Measurements from ENCODE around the gene SHROOM3.
"Not testable (repeated sequence)": the region's sequence is repeated elsewhere in the genome, so short reads cannot be mapped to it uniquely, and the experiment has no call there.

Gene SHROOM3

DNA sequence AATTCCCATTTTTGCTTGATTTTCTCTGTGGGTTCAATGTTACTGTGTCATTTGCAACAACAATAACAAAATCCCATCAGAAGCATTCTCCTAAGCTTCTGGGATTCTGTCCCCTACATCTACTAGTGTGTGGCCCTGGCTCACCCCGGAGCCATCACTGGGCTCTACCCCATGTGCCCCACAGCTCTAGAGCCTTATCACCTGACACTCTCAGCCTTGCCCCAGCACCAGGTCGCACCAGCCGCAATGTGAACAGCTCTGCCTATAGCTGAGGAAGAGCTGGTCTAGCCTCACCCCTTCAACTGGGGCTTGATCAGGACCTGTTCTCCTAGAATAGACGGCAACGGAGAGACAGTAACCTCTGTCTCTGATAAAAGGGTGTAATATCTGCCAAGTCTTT is 161.7 kb downstream of the SHROOM3 start:
- DNase-seq, result no peak

DNA sequence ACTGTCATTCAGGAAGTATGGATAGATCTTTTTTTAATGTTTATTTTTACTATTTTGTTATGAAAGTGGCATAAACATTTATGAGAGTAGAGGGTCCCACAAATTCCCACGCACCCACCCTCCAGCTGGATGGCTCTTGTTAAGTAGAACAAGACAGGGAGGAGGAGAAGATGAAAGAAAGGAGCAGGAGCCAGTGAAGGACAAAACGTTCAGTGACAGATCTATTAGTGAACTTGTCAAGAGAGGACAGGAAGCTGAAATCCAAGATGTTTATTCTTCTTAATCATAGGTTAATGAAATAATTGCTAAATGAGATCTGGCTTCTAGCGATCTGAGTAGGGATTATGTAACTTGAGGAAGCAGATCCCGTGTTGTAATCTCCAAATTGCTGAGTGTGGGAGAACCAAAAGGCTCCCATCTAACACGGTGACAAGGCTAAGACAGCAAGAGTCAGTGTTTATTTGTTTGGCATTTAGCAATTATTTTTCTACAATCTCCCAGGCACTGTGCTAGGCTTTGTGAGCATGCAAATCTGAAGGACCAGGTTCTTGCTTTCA is 162.5 kb downstream of the SHROOM3 start:
- DNase-seq, result no peak

DNA sequence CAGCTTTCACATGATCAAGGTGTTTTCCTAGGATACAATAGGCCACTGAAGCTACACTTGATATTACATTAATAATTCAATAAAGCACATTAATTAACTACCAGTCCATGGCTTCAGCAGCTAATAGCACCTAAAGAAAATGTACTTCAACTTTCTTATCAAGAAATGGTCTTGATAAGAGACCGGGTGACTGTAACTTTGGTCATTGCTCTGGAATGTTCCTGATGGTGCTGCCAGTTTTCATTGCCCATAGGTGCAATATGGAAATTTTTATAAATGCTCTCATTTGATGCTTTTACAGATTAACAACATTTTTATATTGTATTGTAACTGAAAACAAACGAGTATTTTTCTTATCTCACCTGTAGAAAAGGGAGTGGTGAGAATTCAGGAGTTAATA is 165.4 kb downstream of the SHROOM3 start:
- DNase-seq, result no peak

DNA sequence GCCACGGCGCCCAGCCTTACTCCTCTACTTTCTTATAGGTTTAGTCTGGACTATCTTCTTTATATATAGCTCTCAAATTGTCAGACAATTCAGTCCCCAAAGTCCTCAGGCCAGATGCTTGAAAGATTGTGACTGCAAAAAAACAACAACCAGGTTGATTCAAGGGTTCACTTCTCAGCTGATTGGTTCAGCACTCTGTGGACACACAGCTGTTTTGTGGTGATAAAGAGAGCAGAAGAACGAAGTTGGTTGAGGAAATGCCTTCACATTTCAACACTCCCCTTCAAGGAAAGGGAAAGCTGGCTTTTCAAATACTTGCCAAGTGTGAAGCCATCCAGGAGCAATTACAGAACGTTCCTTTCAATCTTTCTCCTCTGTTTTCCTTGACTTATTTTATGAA is 166.8 kb downstream of the SHROOM3 start:
- peak; percentile 24 for DNase-seq

DNA sequence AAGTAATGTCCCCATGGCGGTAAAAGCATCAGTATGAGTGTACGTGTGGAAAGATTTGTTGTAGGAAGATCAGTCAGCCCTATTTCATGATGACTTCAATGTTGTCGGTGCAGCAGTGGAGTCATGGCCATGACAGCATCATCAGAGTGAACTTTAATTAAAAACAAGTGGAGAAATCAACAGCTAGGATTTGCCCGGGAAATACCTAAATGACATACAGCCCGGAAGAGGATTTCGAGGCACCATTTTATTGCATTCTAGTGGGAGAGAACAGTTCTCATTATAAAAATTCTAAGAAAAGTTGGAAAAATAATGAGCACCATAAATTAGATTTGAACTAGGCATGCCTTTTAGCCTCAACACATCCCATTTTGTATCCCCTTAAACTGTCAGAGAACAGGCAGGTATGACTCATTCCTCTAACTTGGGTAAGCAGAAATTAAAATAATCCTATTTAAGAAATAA is 170.1 kb downstream of the SHROOM3 start:
- peak; percentile 25 for DNase-seq

DNA sequence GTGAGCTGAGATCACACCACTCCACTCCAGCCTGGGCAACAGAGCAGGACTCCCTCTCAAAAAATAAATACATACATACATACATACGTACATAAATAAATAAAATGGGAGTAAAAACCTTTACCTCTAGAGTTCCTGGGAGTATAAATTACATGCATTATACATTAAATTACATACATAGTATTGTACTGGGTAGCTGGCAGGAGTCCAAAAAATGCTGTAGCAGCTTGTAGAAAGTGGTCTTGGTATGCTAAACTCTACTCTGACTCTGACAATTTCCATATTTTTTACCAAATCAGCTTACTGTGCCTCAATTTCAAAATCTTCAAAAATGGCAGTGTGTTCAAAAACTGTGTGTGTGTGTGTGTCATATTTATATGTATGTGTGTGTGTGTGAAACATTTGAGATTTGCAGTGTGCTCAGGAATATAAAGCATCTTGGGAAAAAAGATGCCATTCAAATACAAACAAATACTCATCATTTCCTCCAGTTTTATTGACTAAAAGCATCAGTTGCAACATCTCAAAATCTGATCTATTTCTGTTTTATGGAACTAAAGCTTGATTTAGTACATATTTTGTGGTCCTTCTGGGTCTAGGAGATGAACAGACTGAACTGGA is 171.7 kb downstream of the SHROOM3 start:
- no peak for DNase-seq

DNA sequence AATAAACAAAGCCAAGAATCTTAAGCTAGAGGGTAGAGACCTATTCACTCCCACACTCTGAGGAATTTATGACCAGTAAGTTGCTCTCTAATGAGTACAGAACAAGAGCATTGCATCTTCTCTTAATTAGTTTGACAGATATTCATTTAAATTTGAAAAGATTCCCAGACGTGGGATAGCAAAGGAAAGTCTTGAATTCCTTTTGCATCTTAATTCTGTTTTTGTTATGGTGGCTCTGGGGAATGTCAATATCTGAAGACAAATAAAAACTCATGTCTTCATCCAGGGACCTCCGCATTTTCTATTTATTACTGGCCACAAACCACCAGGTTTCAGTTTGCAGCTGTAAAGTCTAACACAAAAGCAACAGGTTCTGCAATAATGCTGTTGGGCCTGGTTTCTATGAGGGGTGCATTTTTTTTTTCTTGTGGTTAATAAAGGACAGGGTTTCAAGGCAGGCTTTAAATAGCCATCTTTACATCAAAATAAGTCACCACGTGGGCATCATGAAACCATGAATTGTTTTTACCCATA is 172.3 kb downstream of the SHROOM3 start:
- DNase-seq, result peak; percentile 48

DNA sequence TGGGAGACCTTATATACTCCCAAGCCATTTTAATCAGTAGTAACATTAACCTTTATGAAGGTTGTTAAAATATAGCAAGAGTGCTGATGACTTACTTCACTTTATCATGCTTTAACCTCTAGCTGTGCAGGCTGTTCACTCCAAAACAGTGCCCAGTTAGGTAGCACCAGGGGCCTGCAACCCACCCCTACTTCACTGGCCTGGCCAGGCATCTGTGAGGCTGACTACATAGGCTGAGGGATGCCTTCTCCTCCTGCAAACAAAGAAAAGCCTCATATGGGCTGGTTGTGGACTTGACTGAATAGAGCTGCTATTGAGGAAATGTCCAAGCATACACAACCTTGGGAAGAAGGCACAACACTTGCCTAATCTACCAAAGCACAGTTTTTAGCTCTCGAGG is 172.8 kb downstream of the SHROOM3 start:
- DNase-seq, result no peak

DNA sequence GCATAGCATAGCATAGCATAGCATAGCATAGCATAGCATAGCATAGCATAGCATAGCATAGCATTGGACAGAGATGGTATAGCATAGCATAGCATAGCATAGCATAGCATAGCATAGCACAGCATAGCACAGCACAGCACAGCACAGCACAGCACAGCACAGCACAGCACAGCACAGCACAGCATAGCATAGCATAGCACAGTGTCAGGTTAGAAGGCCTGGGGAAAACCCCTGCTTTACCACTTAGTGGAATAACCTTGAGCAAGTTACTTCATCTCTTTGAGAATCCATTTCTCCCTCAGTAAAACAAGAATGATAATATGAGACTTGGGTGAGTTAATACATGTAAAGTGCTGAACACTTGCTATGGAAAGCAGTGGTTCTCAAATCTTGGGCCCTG is 173.5 kb downstream of the SHROOM3 start:
- DNase-seq, result not testable (repeated sequence)

DNA sequence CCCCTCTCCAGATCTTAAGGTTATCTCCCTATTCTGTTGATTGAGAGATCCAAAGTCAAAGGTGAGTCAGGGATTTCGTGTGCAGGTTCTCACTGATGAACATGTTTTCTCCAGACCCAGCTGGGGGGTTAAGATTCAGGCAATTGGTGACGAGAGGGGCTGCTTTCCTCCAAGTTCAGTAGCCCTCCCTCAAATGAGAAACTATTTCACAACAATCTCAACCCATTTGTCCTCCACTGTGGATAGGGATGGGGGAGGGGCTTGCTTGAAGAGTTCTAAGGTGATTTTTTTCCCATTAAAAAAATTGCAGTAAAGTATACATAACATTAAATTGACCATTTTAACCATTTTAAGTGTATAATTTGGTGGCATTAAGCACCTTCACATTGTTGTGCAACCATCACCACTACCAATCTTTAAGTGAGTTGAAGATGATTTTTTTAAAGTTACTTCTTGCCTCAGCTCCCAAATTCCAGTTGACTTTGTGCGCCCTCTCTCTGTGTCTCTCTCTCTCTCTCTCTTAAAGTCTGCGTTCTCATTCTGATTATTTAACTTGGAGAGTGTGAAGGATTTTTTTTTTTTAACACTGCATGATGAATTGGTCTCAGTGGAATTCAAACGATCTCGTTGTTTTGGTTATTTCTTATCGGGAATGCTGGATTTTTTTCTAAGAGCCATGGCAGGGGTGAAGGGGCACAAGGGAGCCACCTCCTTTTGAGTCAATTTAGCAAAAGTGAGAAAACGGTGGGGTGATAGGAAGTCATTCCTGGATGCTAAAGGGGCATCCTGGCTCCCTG is 175.9 kb downstream of the SHROOM3 start:
- DNase-seq, result peak; percentile 65

DNA sequence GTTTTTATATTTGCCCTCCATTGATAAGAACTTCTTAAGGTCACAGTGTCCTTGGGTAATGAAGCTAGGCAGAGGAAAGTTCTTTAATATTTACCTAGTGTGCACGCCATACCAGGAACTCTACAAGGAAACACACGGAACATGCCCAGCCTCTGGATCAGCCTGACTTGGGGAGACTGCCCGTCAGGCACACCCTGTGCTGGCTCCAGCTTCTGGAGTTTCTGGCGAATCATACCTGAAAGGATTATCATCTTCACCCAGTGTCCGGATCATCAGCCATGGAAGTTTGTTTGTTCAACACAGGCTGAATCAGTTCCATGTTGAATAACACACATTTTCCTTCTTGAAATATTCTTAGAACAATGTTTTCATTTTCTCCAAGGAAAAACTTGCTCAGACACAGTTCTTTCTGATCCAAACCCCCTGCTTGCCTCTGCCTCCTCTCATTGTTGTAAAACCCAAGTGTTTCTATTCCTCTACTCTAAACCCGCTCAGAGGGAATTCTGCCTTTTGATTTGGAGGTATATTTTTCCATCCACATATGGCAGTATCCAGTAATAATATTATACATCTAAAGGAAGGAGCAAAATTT is 176.7 kb downstream of the SHROOM3 start:
- DNase-seq, result peak; percentile 58

DNA sequence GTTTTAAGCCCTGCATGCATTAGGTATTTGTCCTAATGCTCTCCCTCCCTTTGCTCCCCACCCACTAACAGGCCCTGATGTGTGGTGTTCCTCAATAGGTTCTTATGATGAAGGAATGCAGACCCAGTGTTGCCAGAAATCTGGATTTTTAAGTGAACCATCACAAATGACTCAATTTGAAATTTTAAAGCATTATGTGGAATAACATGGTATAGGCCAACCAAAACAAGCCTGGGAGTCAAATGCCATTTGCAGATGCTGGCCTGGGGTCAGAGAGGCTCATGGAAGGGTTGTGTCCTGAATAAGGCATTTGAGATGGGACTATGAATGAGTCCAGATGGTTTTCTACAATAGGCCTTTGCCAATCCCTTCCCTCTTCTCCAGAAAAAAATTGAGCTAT is 179.6 kb downstream of the SHROOM3 start:
- DNase-seq, result no peak

DNA sequence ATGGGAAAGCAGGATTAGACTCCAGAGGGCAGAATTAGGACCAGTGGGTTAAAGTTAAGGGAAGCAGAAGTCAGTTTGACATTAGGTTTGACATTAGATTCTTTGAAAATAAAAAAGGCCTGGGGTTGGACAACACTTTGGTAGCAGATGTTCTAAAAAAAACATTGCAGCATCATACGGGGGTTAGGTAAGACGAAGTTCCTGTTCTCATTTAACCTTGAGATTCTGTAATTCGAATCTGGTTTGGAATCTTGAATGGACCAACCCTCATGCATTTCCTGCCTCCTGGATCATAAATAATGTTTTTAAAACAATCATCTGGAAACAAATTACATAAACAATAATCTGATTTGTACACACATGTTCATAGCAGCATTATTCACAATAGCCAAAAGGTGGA is 181.0 kb downstream of the SHROOM3 start:
- DNase-seq, result no peak

DNA sequence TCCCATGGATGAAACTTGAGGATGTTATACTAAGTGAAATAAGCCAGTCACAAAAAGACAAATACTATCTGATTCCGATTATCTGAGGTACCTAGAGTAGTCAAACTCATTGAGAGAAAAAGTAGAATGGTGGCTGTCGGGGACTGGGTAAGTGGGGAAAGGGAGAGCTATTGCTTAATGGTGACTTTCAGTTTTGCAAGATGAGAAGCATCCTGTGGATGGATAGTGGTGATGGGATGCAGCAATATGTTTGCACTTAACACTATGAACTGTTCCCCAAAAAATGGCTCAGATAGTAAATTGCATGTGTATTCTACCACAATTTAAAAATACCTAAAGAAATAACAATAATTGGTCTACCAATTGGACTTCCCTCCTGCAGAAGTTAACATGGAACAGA is 181.5 kb downstream of the SHROOM3 start:
- no peak for DNase-seq

DNA sequence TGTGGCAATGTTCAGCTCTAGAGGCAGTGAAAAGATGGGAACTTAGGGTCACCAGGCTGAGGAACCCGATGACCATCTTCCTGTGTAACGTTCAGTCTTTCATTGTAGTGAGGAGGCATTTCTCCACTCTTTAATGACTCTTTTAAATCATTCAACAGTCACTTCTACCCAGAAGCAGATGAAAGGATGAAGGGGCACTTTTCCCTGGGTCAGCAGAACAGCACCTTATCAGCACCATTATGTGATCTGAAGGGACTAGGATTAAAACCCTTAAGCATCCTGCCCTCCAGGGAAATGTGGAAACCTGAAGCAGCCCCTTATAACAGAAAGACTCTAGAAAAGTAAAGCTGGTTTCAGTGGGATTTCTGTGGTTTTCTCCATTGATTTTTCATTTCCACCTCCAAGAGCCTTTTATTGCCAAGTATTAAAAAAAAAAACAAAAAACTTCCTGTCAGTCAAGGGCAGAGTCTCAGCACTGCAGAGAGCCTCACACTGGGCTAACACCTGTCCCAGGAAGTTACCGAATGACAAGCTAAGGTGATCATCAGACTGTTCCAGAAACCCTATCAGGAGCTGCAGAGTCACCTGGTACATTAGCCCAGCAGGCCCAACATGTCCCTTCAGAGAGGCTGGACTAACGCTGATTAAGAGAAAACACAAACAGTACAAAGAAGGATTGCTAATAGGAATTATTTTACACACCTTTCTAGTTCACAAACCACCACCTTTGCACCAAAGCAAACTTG is 185.9 kb downstream of the SHROOM3 start:
- no peak for DNase-seq

DNA sequence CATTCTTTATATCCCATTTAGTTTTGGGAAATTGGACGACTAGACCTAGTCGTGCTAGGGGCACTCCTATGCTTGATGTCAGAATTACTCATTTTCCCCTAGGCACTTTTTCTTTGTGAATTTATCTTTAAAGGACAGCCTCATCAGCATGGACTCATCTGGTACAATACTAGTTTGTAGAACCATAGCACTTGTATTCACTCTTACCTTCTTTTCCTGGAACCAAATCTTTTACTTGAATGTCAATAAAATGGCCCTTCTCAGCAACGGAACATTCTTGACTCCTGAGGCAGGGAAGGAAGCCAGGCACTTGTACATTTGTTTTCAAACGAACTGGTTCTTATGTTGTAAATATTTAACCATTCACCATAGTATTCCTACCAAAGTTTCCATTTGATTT is 187.1 kb downstream of the SHROOM3 start:
- no peak for DNase-seq

DNA sequence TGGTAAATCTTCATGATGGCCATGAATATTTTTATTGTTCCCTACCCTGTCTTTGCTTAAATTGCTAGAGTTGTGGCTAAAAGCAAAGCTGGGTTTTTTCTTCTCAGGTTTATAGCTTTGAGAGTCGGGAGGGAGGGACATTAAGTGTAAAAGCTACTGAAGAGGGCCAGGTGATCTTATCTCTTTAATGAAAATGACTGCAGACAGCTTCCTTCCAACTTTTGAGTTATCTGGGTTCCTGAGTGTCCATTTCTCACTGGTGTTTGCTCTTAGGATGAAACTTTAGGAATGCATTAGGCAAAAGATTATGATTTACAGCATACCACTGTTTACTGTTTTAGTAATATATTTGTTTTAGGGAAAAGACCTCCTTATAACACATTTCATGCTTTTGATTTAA is 187.7 kb downstream of the SHROOM3 start:
- no peak for DNase-seq

DNA sequence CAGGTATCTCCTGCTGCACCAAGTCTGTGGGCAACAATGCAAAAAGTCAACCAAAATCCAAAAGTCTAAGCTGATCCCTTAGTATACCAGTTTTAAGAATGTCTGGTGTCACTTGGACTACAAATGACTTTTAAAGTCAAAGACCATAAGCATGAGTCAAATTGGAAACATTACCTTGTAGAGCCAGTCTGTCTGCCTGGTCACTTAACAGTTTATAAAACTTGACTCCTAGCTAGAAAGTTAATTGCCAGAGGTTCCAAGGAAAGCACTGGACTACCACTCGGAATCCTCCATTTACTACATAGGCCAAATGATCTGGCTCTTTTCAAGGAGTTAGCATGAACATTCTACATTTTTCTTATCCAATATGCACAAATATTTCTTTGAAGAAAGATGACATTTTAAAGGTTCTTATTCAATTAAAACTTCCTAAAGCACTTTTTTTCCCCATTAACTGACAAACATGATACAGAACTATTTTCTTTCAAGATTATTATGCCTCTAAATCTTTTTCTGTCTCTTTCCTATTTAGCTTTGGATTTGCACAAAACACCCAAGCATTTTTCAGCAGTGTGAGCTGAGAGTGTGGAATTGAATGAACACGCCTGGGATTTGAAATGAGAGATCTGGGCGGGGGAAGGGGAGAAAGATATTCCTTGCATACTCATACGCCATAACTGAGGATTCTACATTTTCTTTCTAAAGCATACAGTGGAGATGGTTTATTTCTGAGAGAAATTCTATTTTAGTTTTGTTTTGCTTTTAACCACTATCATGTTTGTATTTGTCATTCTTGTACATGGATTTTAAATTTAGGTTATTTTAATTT is 188.4 kb downstream of the SHROOM3 start:
- DNase-seq, result no peak

DNA sequence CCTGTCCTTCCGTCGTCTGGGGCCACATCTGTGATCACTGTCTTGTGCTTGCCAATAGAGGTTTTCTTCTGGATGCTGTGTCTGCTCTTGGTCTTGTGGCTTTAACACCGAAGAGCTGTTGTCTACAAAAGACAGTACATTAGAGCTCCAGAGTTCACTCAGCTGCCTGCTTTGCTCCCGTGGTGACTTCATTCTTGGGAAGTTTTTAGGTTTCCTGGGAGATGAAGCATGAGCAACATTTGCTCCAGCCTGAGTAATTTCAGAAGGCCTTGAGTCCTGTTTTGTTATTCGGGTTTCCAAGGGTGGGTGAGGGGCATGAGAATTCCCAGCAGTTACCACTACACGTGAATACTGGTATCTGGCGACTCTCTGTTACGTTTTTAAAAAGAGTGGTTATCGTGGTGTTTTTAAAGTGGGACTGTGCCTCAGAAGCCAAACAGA is 189.2 kb downstream of the SHROOM3 start:
- DNase-seq, result peak; percentile 91

DNA sequence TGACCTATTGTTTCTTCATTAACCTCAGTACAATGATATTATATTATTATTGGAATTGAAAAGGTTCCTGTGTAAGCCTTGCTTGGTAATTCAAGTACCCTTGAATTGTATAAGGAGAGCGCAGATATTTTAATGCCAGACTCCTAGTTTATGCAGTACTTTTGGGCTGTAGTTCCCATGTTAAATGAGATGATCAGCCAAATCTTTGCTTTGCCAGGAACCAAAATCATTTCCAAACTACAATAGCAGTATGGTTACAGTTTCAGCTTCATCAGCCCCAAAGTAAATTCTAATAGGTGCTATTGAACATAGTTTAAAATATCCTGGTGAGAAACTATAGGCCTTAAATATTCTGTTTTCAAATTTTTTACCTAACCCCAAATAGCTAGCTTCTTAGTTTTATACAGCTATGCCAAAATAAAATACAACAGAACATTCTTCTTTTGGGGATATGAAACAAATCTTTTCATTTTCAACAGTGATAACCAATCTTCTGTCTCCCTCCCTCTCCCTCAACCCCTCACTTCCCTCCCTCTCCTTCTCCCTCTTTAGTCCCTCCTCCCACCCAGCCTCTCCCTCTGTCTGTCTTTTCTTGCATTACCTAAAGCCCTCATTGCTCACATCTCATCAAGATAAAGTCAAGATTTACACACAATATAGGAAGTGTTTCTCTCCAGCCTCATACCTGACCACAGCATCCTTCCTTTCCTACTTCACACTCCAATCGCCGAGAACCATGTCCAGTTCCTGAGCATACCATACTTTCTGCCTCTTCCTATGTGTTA is 190.1 kb downstream of the SHROOM3 start:
- no peak for DNase-seq

All from kidney glomerular epithelial cell (primary cell).